Mucosa of descending colon (tissue), 3 donors: ENCODE results near the gene LENG9. TPM values are rescaled to one million over a fixed set of nuclear protein-coding genes. Genes with fewer than 3 reads are reported as not detected.

ENCODE experiments used
- ATAC-seq: fragments of 200-7000 bp; cut with Tn5 transposase; one replicate; pipeline ENCODE4 v1.9.1; 2020; ENCODE audit warnings: mild to moderate bottlenecking, moderate library complexity
- DNase-seq, 3 donors: peaks; one replicate each; pipeline ENCODE4 v3.0.0-alpha.2; 2020
- H3K36me3 ChIP-seq: fragments of 200-600 bp; one replicate; pipeline ENCODE4 v1.8.0; 2021; ENCODE audit warnings: low read depth, mild to moderate bottlenecking
- H3K4me1 ChIP-seq: fragments of 200-600 bp; one replicate; pipeline ENCODE4 v1.8.0; 2021; ENCODE audit warnings: low read depth, mild to moderate bottlenecking
- H3K4me3 ChIP-seq: fragments of 200-600 bp; one replicate; pipeline ENCODE4 v1.8.0; 2021; ENCODE audit warnings: mild to moderate bottlenecking
- H3K9me3 ChIP-seq: fragments of 200-600 bp; one replicate; pipeline ENCODE4 v1.8.0; 2021; ENCODE audit warnings: mild to moderate bottlenecking
- CTCF ChIP-seq: fragments of 200-600 bp; IDR thresholded peaks from one replicate; pipeline ENCODE4 v1.8.0; 2022; ENCODE audit warnings: antibody characterized with exemption, mild to moderate bottlenecking
- intact Hi-C, 2 donors: fragments of 100-400 bp; cut with DNase I in 1 of 2; cut with micrococcal nuclease in 1 of 2; formaldehyde crosslinking; loops; one replicate each; pipeline versions ENCODE4 v1.11.0 to v1.11.1; 2022; cut with DNase I, micrococcal nuclease
- total RNA-seq, 3 donors: library from RNA; stranded (reverse); fragmentation: NEBNext Ultra II Directional in 2 of 3; extraction: Animal tissue kit (Norgen Biotek cat#: 25700) in 2 of 3; gene quantifications; one replicate each; pipeline versions ENCODE4 v1.2.1 to v1.2.4, GENCODE V29; 2021 to 2023
- donor health status: DM: no; HTN: no; CAD: no; lungs with moderate emphysema.
- donor health status: DM: no; HTN: no; CAD: no.
- donor health status: DM: no; HTN: yes; CAD: no.

The LENG9 gene
- total RNA-seq, 3 donors from 2014 or later = 9.2 to 21.6 (median 20.9) TPM

GRCh38 chr19:54454781-54455675 lies 8.6 kb downstream of the LENG9 start:
- no peak overlapping the region for H3K4me3 ChIP-seq
- DNase-seq (peak in 1 of 3 donors; percentile 52), ATAC-seq (no peak)
- intact Hi-C loops = no loop called here
- TF ChIP-seq CTCF = no peak
- H3K4me1 ChIP-seq = peaks cover 16% of the 10 kb centered on the region
- H3K36me3 ChIP-seq = peaks cover 31% of the 10 kb centered on the region
- no peaks in the 10 kb centered on the region for H3K9me3 ChIP-seq

GRCh38 chr19:54453921-54454780 lies 9.4 kb downstream of the LENG9 start:
- TF ChIP-seq CTCF = no peak
- Histone ChIP-seq H3K36me3 (peaks cover 31% of the 10 kb centered on the region), H3K9me3 (no peaks in the 10 kb centered on the region), H3K4me1 (peaks cover 16% of the 10 kb centered on the region), H3K4me3 (no peak overlapping the region)
- DNase-seq (peak in 2 of 3 donors; percentile 25 to 48), ATAC-seq (no peak)
- intact Hi-C loops = no loop called here

- no peak for TF ChIP-seq CTCF
- DNase-seq (peak in 2 of 3 donors; percentile 39), ATAC-seq (no peak)
- intact Hi-C loops = no loop called here
- no peak overlapping the region for H3K4me3 ChIP-seq
- no peaks in the 10 kb centered on the region for H3K9me3 ChIP-seq
- H3K36me3 ChIP-seq = peaks cover 27% of the 10 kb centered on the region
- H3K4me1 ChIP-seq = peaks cover 17% of the 10 kb centered on the region
Observed at GRCh38 chr19:54452626-54453025, 11.0 kb downstream of the LENG9 start.

- Histone ChIP-seq H3K4me3 (no peak overlapping the region), H3K4me1 (peaks cover 23% of the 10 kb centered on the region)
- no peak for ATAC-seq
Observed at GRCh38 chr19:54451997-54452396, 11.6 kb downstream of the LENG9 start.

More at GRCh38 chr19:54451997-54452396, 11.6 kb downstream of the LENG9 start:
- intact Hi-C loops = no loop called here
- Histone ChIP-seq H3K36me3 (peaks cover 23% of the 10 kb centered on the region), H3K9me3 (no peaks in the 10 kb centered on the region)
- no peak for TF ChIP-seq CTCF
- DNase-seq = peak in 2 of 3 donors; percentile 24 to 53
